Measurements from ENCODE around the gene AFF3. TPM values are rescaled to one million over a fixed set of nuclear protein-coding genes. Genes with fewer than 3 reads are reported as not detected.

AFF3 gene
- total RNA-seq, 1 experiment from 2014 or later, result 0.05 TPM

DNA sequence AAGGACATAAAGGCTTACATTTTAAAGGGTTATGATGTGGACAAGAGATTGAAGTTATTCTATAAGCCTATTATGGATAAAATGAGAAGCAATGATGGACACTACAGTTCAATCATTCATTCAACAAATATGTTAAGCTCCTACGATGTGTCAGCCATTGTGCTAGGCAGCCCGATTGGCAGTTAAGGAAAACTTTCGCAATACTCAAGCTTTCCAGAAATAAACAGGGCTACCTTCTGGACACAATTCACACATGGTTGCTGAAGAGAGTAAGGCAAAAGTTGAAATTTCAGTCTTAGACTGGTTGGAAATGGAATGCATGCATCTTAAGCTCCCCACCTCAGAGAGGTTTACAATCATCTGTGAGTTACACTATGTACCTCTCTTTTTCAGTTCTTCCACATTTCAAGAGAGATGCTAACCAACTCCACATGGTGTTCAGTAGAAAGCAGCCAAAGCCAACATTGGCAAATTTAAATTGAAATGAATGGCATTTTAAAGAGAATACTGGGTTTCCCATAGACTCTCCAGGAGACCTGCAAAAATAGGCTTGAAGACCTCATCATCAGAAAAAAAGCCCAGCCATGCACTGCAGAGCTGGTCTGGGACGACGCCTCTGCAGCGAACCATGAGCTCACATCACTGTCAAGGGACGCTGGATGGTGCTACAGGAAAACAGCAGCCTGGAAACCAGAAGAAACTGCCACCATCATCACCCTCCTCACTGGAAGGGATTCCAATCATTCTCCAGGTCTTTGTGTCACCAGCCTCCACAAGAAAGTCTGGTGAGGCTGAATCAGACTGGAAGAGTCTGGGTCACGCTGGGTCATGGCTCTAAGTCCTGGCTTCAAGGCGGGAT is 276.3 kb downstream of the AFF3 start:
- Mint-ChIP-seq H3K27ac (ENCODE audit: unreplicated experiment) (no peak overlapping the region), H3K9me3 (ENCODE audit: unreplicated experiment) (no peaks in the 10 kb centered on the region), H3K27me3 (ENCODE audit: insufficient read depth, unreplicated experiment) (peaks cover 18% of the 10 kb centered on the region), H3K36me3 (ENCODE audit: insufficient read depth, unreplicated experiment) (no peaks in the 10 kb centered on the region), H3K4me3 (ENCODE audit: unreplicated experiment) (no peak overlapping the region), H3K4me1 (ENCODE audit: low read depth, unreplicated experiment) (no peaks in the 10 kb centered on the region)
- H3K9me3 ChIP-seq, result no peaks in the 10 kb centered on the region
- H3K4me1 ChIP-seq, result no peaks in the 10 kb centered on the region
- H3K4me3 ChIP-seq (ENCODE audit: low read depth, low read length), result no peak overlapping the region
- ChIA-PET POLR2A (no interaction called here), CTCF (no interaction called here)
- no peak for DNase-seq
- H3K27me3 ChIP-seq (replicated peaks; ENCODE audit: control insufficient read depth, insufficient read depth, low read length), result no peaks in the 10 kb centered on the region
- no peaks in the 10 kb centered on the region for H3K36me3 ChIP-seq (ENCODE audit: control insufficient read depth, insufficient read depth, low read length)
- TF ChIP-seq, protein P1, sequence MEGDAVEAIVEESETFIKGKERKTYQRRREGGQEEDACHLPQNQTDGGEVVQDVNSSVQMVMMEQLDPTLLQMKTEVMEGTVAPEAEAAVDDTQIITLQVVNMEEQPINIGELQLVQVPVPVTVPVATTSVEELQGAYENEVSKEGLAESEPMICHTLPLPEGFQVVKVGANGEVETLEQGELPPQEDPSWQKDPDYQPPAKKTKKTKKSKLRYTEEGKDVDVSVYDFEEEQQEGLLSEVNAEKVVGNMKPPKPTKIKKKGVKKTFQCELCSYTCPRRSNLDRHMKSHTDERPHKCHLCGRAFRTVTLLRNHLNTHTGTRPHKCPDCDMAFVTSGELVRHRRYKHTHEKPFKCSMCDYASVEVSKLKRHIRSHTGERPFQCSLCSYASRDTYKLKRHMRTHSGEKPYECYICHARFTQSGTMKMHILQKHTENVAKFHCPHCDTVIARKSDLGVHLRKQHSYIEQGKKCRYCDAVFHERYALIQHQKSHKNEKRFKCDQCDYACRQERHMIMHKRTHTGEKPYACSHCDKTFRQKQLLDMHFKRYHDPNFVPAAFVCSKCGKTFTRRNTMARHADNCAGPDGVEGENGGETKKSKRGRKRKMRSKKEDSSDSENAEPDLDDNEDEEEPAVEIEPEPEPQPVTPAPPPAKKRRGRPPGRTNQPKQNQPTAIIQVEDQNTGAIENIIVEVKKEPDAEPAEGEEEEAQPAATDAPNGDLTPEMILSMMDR (IDR thresholded peaks at IDR 0.05; ENCODE audit: insufficient read depth in 1 of 2, low read depth in 1 of 2, low read length in 1 of 2, severe bottlenecking in 1 of 2, unreplicated experiment in 1 of 2), result no peak
- intact Hi-C loops (cut with micrococcal nuclease; ENCODE audit: unreplicated experiment), result no loop called here
- BruUV-seq (replicated peaks), result no TSS peak

DNA sequence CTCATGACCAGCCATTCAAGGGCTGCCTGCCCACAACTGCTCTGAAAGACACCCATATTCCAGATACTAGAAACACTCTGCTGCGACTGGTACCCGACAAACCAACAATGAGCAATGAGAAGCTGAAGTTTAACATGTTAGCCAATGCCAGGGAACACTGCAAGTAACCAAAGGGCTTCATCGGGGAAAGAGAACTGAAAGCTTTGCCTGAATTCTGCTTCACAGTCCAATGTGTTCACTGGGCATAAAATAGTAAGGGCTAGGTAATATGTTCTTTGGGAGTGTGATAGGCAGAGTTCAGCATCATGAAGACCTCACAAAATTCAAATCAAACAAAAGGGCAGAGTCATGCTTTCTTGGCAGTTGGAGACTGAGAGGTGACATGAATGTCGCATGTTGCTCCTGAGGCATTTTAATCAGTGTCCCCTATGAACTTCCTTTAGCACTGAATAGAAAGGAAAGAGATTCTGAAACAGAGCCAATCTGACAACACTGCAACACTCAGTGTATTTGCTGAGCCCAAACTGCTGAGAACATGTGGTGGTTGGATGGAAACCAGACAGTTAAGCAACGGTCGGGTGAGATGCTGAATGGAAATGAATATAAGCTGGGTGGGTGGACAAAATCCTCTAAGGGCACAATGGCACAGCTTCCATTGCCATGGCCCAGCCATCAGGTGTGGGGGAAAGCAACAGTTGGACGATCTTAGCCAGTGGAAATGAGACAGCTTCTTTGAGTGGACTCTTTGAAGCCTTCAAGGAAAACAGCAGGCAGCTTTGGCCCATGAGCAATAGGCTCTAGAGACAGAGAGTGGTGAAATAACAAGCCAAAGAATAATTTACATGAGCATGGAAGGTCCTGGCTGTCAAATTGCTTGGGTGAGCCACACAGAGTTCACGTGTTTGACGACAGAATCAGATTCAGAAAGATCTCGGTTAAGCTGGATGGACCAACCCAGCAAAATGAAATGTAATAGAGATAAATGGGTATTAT is 277.5 kb downstream of the AFF3 start:
- CTCF ChIA-PET, result no interaction called here
- no peaks in the 10 kb centered on the region for H3K36me3 ChIP-seq (ENCODE audit: control insufficient read depth, insufficient read depth, low read length)
- TF ChIP-seq, protein P1 (IDR thresholded peaks at IDR 0.05; ENCODE audit: insufficient read depth in 1 of 2, low read depth in 1 of 2, low read length in 1 of 2, severe bottlenecking in 1 of 2, unreplicated experiment in 1 of 2), result no peak

DNA sequence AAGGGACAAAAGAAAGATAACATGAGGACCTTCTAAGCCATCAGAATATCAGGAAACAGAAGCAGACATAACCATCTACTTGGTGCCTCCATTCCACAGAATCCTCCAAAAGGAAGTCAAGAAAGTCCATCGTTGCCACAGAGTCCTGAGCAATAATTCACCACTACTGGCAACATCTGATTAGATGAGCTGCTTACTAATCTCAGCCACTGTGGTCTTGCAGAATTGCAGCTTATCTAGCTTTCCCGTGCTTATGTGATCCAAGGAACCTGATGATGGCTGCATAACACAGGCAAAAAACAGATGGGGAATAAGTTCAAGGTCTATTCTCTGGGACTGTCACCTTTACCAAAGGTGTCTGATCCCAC is 278.5 kb downstream of the AFF3 start:
- Mint-ChIP-seq H3K27me3 (ENCODE audit: insufficient read depth, unreplicated experiment) (peaks cover 14% of the 10 kb centered on the region), H3K4me3 (ENCODE audit: unreplicated experiment) (no peak overlapping the region), H3K9me3 (ENCODE audit: unreplicated experiment) (no peaks in the 10 kb centered on the region), H3K4me1 (ENCODE audit: low read depth, unreplicated experiment) (no peaks in the 10 kb centered on the region), H3K36me3 (ENCODE audit: insufficient read depth, unreplicated experiment) (no peaks in the 10 kb centered on the region), H3K27ac (ENCODE audit: unreplicated experiment) (no peak overlapping the region)
- H3K9me3 ChIP-seq, result no peaks in the 10 kb centered on the region
- no peak for DNase-seq
- intact Hi-C loops (cut with micrococcal nuclease; ENCODE audit: unreplicated experiment), result no loop called here
- no peak overlapping the region for H3K4me3 ChIP-seq (ENCODE audit: low read depth, low read length)
- ChIA-PET POLR2A (no interaction called here), CTCF (no interaction called here)
- no peaks in the 10 kb centered on the region for H3K27me3 ChIP-seq (replicated peaks; ENCODE audit: control insufficient read depth, insufficient read depth, low read length)
- TF ChIP-seq, protein P1 (IDR thresholded peaks at IDR 0.05; ENCODE audit: insufficient read depth in 1 of 2, low read depth in 1 of 2, low read length in 1 of 2, severe bottlenecking in 1 of 2, unreplicated experiment in 1 of 2), result no peak
- no peaks in the 10 kb centered on the region for H3K4me1 ChIP-seq
- no peaks in the 10 kb centered on the region for H3K36me3 ChIP-seq (ENCODE audit: control insufficient read depth, insufficient read depth, low read length)
- no TSS peak for BruUV-seq (replicated peaks)

More for the DNA sequence above, 277.5 kb downstream of the AFF3 start:
- POLR2A ChIA-PET, result no interaction called here
- DNase-seq, result no peak
- Mint-ChIP-seq H3K4me3 (ENCODE audit: unreplicated experiment) (no peak overlapping the region), H3K27me3 (ENCODE audit: insufficient read depth, unreplicated experiment) (peaks cover 14% of the 10 kb centered on the region), H3K4me1 (ENCODE audit: low read depth, unreplicated experiment) (no peaks in the 10 kb centered on the region), H3K36me3 (ENCODE audit: insufficient read depth, unreplicated experiment) (no peaks in the 10 kb centered on the region), H3K27ac (ENCODE audit: unreplicated experiment) (no peak overlapping the region), H3K9me3 (ENCODE audit: unreplicated experiment) (no peaks in the 10 kb centered on the region)
- intact Hi-C loops (cut with micrococcal nuclease; ENCODE audit: unreplicated experiment), result no loop called here
- H3K4me1 ChIP-seq, result no peaks in the 10 kb centered on the region
- no peaks in the 10 kb centered on the region for H3K27me3 ChIP-seq (replicated peaks; ENCODE audit: control insufficient read depth, insufficient read depth, low read length)
- no peak overlapping the region for H3K4me3 ChIP-seq (ENCODE audit: low read depth, low read length)
- H3K9me3 ChIP-seq, result no peaks in the 10 kb centered on the region
- no TSS peak for BruUV-seq (replicated peaks)
